ENCODE results near the gene RCAN1. TPM values are rescaled to one million over a fixed set of nuclear protein-coding genes. Genes with fewer than 3 reads are reported as not detected.
A peak's percentile ranks its signal among the peaks of the same experiment; 100 is the strongest.

The RCAN1 gene
- total and polyA plus RNA-seq, 3 donors from 2014 or later, result 16.7 to 21.9 (median 20.6) TPM

DNA sequence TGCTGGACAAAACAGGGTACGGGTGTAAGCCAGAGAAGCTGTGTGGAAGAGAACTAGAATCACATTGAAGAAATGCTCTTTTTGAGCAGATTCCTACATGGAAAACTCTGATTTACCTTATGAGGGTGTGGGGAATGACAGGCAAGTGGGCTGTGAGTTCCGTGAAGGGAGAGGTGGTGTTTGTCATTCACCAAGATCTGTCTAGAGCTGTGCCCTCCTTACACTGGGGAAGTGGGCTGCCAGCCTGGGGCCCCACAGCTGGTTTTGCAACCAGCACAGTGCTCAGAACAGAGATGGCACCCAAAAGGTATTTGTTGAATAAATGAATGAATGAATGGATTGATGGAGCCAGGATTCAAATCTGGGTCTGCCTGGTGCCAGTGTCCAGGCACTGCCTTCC, 10.4 kb downstream of the RCAN1 start:
- no peaks in the 10 kb centered on the region for H3K9me3 ChIP-seq
- no peak overlapping the region for H3K27ac ChIP-seq
- H3K27me3 ChIP-seq, result no peaks in the 10 kb centered on the region
- WGBS, 2 donors, result 90 to 93% methylated on average over 2 of the region's 2 CpGs
- no peaks in the 10 kb centered on the region for H3K36me3 ChIP-seq (ENCODE audit: low read depth, missing control alignments)
- TF ChIP-seq, protein P1, sequence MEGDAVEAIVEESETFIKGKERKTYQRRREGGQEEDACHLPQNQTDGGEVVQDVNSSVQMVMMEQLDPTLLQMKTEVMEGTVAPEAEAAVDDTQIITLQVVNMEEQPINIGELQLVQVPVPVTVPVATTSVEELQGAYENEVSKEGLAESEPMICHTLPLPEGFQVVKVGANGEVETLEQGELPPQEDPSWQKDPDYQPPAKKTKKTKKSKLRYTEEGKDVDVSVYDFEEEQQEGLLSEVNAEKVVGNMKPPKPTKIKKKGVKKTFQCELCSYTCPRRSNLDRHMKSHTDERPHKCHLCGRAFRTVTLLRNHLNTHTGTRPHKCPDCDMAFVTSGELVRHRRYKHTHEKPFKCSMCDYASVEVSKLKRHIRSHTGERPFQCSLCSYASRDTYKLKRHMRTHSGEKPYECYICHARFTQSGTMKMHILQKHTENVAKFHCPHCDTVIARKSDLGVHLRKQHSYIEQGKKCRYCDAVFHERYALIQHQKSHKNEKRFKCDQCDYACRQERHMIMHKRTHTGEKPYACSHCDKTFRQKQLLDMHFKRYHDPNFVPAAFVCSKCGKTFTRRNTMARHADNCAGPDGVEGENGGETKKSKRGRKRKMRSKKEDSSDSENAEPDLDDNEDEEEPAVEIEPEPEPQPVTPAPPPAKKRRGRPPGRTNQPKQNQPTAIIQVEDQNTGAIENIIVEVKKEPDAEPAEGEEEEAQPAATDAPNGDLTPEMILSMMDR (IDR thresholded peaks at IDR 0.05), result no peak
- TF ChIP-seq POLR2A (IDR thresholded peaks at IDR 0.05), result no peak
- DNase-seq, result no peak
- H3K4me1 ChIP-seq, result no peaks in the 10 kb centered on the region
- intact Hi-C loops (cut with DNase I; ENCODE audit: low total_unique reads), result no loop called here
- no peak overlapping the region for H3K4me3 ChIP-seq

DNA sequence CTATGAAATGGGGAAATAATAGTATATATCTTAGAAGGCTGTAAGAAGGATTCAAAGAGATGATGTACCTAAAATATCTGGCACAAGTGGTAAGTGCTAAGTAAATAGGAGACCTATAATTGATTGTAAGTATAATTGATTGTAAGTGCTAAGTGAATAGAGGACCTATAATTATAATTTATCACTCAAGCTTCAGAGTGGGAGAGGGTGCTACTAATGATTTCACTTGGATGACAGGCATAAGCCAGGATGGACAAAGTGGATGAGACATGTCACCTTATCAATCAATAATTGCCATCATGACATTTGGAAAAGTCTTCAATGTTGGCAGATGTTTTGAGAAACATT, 11.2 kb downstream of the RCAN1 start:
- TF ChIP-seq, protein P1 (IDR thresholded peaks at IDR 0.05), result no peak
- TF ChIP-seq POLR2A (IDR thresholded peaks at IDR 0.05), result no peak
- Histone ChIP-seq H3K9me3 (no peaks in the 10 kb centered on the region), H3K36me3 (ENCODE audit: low read depth, missing control alignments) (no peaks in the 10 kb centered on the region), H3K27ac (no peak overlapping the region), H3K4me3 (no peak overlapping the region), H3K4me1 (no peaks in the 10 kb centered on the region), H3K27me3 (no peaks in the 10 kb centered on the region)
- intact Hi-C loops (cut with DNase I; ENCODE audit: low total_unique reads), result no loop called here
- DNase-seq, result no peak

DNA sequence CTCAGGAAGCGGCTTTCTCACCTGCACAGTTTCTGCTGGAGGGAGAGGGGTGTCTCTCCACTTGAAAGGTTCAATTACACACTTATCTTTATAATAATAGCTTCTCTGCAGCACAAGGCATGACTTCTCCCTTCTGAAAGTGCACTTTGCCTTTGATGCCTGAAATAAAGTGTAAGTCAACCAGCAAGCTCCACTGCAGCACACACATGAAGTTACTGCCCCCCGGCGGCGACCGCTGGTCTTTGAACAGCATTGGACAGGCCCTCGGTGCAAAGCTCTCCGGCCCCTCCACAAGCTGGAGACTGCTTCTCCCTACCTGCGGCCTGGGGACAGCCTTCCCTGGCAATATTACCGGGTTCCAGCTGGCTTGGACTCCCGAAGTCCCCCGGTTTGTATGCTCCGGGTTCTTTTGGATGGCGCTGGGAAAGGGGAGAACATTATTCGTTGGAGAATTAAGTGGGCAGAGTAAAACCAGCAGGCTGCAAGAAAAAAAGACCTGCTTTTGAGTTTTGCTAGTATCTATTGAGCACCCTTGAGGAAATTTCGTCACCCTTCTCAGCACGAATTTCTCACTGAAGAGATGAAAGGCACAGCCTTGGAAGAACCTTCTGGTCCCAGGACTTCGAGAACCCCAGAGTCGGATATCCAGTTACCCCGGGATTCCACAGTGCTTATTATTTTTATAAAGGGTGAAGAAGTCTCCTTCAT, 11.8 kb downstream of the RCAN1 start:
- Histone ChIP-seq H3K4me1 (no peaks in the 10 kb centered on the region), H3K27me3 (no peaks in the 10 kb centered on the region), H3K36me3 (ENCODE audit: low read depth, missing control alignments) (no peaks in the 10 kb centered on the region), H3K9me3 (no peaks in the 10 kb centered on the region), H3K4me3 (no peak overlapping the region), H3K27ac (no peak overlapping the region)
- peak; percentile 92 for DNase-seq
- intact Hi-C loops (cut with DNase I; ENCODE audit: low total_unique reads), result no loop called here
- 30 to 34% methylated on average over 19 of the region's 19 CpGs for WGBS, 2 donors
- TF ChIP-seq POLR2A (IDR thresholded peaks at IDR 0.05), result no peak
- TF ChIP-seq, protein P1 (IDR thresholded peaks at IDR 0.05), result peak; percentile 22 to 60 (median 58)

DNA sequence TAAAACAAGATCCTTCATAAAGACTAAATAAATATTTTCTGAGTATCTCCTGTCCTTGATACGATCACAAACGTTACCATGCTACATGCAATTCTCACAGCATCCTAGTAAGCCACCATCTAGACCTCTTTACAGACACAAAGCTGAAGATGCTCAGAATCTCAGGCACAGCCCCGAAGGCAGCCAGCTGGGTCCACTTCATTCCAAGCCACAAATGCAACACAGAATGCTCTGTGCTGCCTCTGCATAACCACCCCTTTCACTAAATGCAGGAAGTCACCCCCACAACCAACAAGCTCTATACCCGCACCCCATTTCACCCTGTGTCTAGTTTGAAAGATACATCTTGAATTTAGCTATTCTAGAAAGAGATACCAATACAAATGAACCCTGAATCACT, 12.9 kb downstream of the RCAN1 start:
- no peak overlapping the region for H3K27ac ChIP-seq
- intact Hi-C loops (cut with DNase I; ENCODE audit: low total_unique reads), result no loop called here
- WGBS, 2 donors, result 76 to 83% methylated on average over 4 of the region's 4 CpGs
- no peak overlapping the region for H3K4me3 ChIP-seq
- no peaks in the 10 kb centered on the region for H3K9me3 ChIP-seq
- DNase-seq, result no peak
- H3K27me3 ChIP-seq, result no peaks in the 10 kb centered on the region
- H3K36me3 ChIP-seq (ENCODE audit: low read depth, missing control alignments), result no peaks in the 10 kb centered on the region
- H3K4me1 ChIP-seq, result no peaks in the 10 kb centered on the region
- no peak for TF ChIP-seq POLR2A (IDR thresholded peaks at IDR 0.05)
- TF ChIP-seq, protein P1 (IDR thresholded peaks at IDR 0.05), result no peak

DNA sequence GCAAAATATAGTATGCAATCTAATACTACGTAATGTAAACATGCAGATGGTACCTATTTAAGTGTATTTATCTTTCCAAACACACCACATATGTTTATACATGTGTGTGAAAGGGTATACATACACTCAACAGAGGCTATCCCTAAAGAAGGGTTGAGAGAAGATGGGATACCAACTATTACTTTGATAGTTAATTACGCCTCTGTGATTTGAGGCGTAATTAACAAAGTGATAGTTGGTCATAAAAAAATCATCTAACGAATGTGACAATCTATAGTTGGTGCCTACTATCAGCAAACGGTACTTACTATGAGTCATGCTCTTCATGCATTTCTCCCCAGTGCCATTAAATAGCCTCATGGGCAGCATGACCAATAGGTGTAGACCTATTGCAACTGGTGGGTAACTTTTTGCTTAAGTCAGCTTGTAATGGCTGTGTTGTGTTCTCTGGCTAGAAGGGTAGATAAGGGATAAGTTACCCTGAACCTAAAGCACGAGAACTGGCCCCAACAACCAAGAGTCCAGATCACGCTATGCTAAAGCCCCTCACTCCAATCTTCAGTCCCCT, 15.3 kb downstream of the RCAN1 start:
- Histone ChIP-seq H3K36me3 (ENCODE audit: low read depth, missing control alignments) (no peaks in the 10 kb centered on the region), H3K9me3 (no peaks in the 10 kb centered on the region), H3K4me3 (no peak overlapping the region), H3K27me3 (no peaks in the 10 kb centered on the region), H3K27ac (no peak overlapping the region), H3K4me1 (no peaks in the 10 kb centered on the region)
- 88 to 89% methylated on average over 7 of the region's 7 CpGs for WGBS, 2 donors
- no peak for TF ChIP-seq POLR2A (IDR thresholded peaks at IDR 0.05)
- TF ChIP-seq, protein P1 (IDR thresholded peaks at IDR 0.05), result no peak
- intact Hi-C loops (cut with DNase I; ENCODE audit: low total_unique reads), result no loop called here
- no peak for DNase-seq

Data from testis (tissue), 3 donors.